CD4-positive, CD25-positive, alpha-beta regulatory T cell (primary cell): ENCODE data around the gene VENTX. TPM values are rescaled to one million over a fixed set of nuclear protein-coding genes. Genes with fewer than 3 reads are reported as not detected.

Experiments used
- ATAC-seq, 2 donors: fragments of 150-1000 bp; cut with Tn5 transposase; one replicate each; pipeline ENCODE4 v1.10.0; 2021; ENCODE audit warnings: low read depth in 2 of 2, moderate number of reproducible peaks in 2 of 2, moderate library complexity in 1 of 2
- DNase-seq, 3 donors: peaks; one replicate each; pipeline versions ENCODE4 v3.0.0 to v3.0.0-alpha.2; 2012 to 2022; ENCODE audit warnings: mixed read lengths in 1 of 3
- H3K27ac ChIP-seq: one replicate; pipeline ENCODE4 v1.7.0; 2013; ENCODE audit warnings: mild to moderate bottlenecking, low read length; ENCODE audit not compliant: insufficient read depth, poor library complexity, severe bottlenecking
- H3K27me3 ChIP-seq: one replicate; pipeline ENCODE4 v1.7.0; 2013; ENCODE audit warnings: low read length; ENCODE audit not compliant: control insufficient read depth, insufficient read depth
- H3K36me3 ChIP-seq: one replicate; pipeline ENCODE4 v1.7.0; 2013; ENCODE audit warnings: mild to moderate bottlenecking, low read length, moderate library complexity; ENCODE audit not compliant: control insufficient read depth, insufficient read depth
- H3K4me1 ChIP-seq: 2 replicates; pipeline ENCODE4 v1.7.0; 2013; ENCODE audit warnings: mild to moderate bottlenecking, low read length; ENCODE audit not compliant: insufficient read depth, control insufficient read depth, poor library complexity, severe bottlenecking
- H3K4me3 ChIP-seq: one replicate; pipeline ENCODE4 v1.7.0; 2013; ENCODE audit warnings: low read depth, mild to moderate bottlenecking, low read length, moderate library complexity
- H3K9me3 ChIP-seq, 2 experiments: 1 replicate in 1 of 2; 2 replicates in 1 of 2; pipeline ENCODE4 v1.7.0; 2013; ENCODE audit warnings: low read length in 2 of 2, mild to moderate bottlenecking in 1 of 2, moderate library complexity in 1 of 2; ENCODE audit not compliant: control insufficient read depth in 2 of 2
- H3K27ac Mint-ChIP-seq, 3 donors: one replicate each; pipeline ENCODE4 v1.8.0; 2020 to 2022; ENCODE audit warnings: mild to moderate bottlenecking in 3 of 3, mixed read lengths in 3 of 3, moderate library complexity in 2 of 3
- H3K27me3 Mint-ChIP-seq: one replicate; pipeline ENCODE4 v1.8.0; 2022; ENCODE audit warnings: mild to moderate bottlenecking, mixed read lengths
- H3K36me3 Mint-ChIP-seq: one replicate; pipeline ENCODE4 v1.8.0; 2020; ENCODE audit warnings: mixed read lengths
- H3K4me1 Mint-ChIP-seq, 4 donors: one replicate each; pipeline ENCODE4 v1.8.0; 2020 to 2022; ENCODE audit warnings: mixed read lengths in 4 of 4, mild to moderate bottlenecking in 1 of 4
- H3K4me3 Mint-ChIP-seq, 4 donors: one replicate each; pipeline ENCODE4 v1.8.0; 2020 to 2022; ENCODE audit warnings: mild to moderate bottlenecking in 4 of 4, mixed read lengths in 4 of 4, moderate library complexity in 3 of 4
- H3K9me3 Mint-ChIP-seq, 7 donors: one replicate each; pipeline ENCODE4 v1.8.0; 2020 to 2022; ENCODE audit warnings: mixed read lengths in 7 of 7, mild to moderate bottlenecking in 3 of 7, moderate library complexity in 2 of 7
- polyA plus RNA-seq, 4 donors: library from polyadenylated mRNA; unstranded; fragments of 300-500 nt; fragmentation: Illumina TruSeq; gene quantifications; one replicate each; pipeline ENCODE4 v1.2.3, GENCODE V29; 2021
- total RNA-seq: library from RNA; stranded (reverse); gene quantifications from one replicate; pipeline ENCODE4 v1.2.3, GENCODE V29; 2022

The VENTX gene
- total and polyA plus RNA-seq, 5 donors from 2014 or later = not detected

DNA sequence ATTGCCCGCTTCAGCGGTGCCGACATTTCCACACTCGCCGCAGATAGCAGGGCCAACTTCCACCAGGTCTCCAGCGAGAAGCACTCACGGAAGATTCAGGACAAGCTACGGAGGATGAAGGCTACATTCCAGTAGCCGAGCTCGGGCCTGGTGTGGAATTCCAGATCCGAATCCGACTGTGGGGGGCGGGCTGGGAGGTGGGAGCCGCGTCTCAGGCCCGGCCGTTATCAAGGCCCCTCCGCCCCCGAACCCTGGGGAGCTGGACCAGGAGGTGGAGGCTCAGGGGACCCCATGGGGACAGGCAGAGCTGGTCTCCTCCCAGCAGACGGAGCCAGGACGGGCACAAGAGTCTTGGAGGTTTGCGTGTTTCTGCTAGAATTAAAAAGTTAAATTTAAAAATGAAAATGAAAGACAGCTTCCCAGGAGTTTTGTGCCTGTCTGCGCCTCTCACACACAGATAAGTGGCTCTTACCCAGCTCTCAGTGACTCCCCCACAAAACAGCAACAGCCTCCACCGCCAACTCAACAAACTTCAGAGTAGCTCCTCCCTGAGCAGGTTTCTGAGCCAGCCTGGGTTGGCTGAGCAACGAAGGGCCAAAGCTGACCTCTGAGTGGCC is 12.8 kb upstream of the VENTX start:
- peaks cover 0 to 17% (median 7%) of the 10 kb centered on the region in 4 donors for H3K4me1 Mint-ChIP-seq
- no peaks in the 10 kb centered on the region for H3K36me3 ChIP-seq
- no peak overlapping the region for H3K4me3 Mint-ChIP-seq
- no peaks in the 10 kb centered on the region for H3K36me3 Mint-ChIP-seq
- H3K9me3 ChIP-seq = no peaks in the 10 kb centered on the region
- no peak overlapping the region for H3K27ac Mint-ChIP-seq
- H3K4me3 ChIP-seq = no peak overlapping the region
- peaks cover 26% of the 10 kb centered on the region for H3K27me3 Mint-ChIP-seq
- no peak for DNase-seq
- ATAC-seq = no peak
- no peaks in the 10 kb centered on the region for H3K4me1 ChIP-seq
- no peak overlapping the region for H3K27ac ChIP-seq
- no peaks in the 10 kb centered on the region for H3K9me3 Mint-ChIP-seq
- H3K27me3 ChIP-seq = peaks cover 8% of the 10 kb centered on the region

DNA sequence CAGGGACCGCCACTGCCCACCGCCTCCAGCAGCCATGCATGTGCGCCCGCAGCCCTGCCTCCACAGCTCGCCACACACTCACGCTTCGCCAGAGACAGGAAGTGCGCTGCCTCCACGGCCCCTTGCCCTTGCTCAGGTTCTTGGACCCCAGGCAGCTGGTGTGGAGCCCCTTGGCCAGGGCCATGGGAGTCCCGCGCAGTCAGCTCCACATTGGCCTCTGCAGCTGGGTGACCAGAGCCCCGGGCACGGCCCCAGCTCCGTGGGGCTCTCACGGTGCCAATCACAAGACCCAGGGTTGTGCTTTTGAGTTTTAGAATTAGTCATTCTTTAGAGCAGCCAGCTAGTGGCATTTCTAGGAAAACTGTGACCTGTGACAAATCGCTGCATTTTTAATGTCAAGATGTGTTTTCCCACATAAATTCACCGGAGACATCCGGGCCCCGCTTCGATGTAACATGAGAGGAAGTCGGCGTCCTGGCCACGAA is 11.9 kb upstream of the VENTX start:
- ATAC-seq (no peak), DNase-seq (peak in 1 of 3 donors; percentile 58)

DNA sequence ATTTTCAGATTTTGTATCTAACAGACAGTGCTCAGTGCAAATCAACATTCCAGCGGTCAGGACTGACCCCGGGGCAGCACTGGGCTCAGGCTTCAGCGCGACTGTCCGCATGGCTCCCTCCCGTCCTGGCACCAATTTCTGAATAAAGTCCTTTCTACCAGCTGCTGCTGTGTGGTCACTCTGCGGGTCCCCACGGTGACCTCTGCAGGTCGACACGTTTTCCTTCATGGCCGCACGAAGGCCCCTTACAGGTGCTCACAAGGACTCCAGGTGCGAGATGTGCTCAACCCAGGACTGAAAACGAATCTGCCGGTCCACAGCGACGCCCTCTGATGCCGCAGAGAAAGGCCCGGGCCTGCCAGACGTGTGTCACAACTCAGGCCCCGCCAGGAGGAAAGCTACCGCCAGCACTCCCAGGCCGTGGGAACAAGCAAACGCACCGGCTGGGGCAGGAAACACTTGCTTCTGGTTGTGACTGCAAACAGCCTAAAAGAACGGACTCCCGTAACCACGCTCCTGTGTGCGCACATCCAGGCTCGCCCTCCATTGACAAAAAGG is 11.3 kb upstream of the VENTX start:
- DNase-seq (peak in 1 of 3 donors; percentile 21), ATAC-seq (no peak)
- Mint-ChIP-seq H3K36me3 (no peaks in the 10 kb centered on the region), H3K27me3 (peaks cover 29% of the 10 kb centered on the region), H3K27ac (no peak overlapping the region), H3K4me1 (peaks cover 0 to 17% (median 7%) of the 10 kb centered on the region in 4 donors), H3K9me3 (no peaks in the 10 kb centered on the region), H3K4me3 (peak overlapping the region in 1 of 4 donors; percentile 5)
- no peaks in the 10 kb centered on the region for H3K9me3 ChIP-seq
- peaks cover 5% of the 10 kb centered on the region for H3K4me1 ChIP-seq
- H3K27me3 ChIP-seq = peaks cover 8% of the 10 kb centered on the region
- H3K36me3 ChIP-seq = no peaks in the 10 kb centered on the region
- H3K27ac ChIP-seq = no peak overlapping the region
- H3K4me3 ChIP-seq = no peak overlapping the region

More for the DNA sequence above, 11.9 kb upstream of the VENTX start:
- Mint-ChIP-seq H3K4me1 (peaks cover 0 to 17% (median 7%) of the 10 kb centered on the region in 4 donors), H3K9me3 (no peaks in the 10 kb centered on the region), H3K27ac (no peak overlapping the region), H3K27me3 (peaks cover 26% of the 10 kb centered on the region), H3K4me3 (no peak overlapping the region), H3K36me3 (no peaks in the 10 kb centered on the region)
- no peak overlapping the region for H3K4me3 ChIP-seq
- H3K4me1 ChIP-seq = peaks cover 5% of the 10 kb centered on the region
- no peak overlapping the region for H3K27ac ChIP-seq
- no peaks in the 10 kb centered on the region for H3K9me3 ChIP-seq
- H3K36me3 ChIP-seq = no peaks in the 10 kb centered on the region
- H3K27me3 ChIP-seq = peaks cover 8% of the 10 kb centered on the region

DNA sequence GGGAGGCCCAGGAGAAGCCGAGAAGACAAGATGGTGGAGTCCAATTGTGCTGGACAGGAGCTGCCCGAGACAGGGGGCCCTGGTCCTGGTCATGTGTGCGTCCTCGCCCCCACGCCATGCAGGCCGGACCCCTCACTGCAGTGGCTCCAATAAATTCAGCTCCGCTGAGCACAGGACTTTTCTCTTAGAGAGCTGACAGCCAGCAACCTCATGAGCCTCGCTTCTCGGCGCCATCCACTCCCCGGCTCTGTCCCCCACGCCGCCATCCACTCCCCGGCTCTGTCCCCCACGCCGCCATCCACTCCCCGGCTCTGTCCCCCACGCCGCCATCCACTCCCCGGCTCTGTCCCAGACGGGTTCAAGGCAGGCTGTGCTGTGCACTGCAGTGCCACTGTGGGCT is 10.4 kb upstream of the VENTX start:
- Histone ChIP-seq H3K36me3 (no peaks in the 10 kb centered on the region), H3K4me3 (no peak overlapping the region), H3K27me3 (peaks cover 8% of the 10 kb centered on the region), H3K4me1 (peaks cover 5% of the 10 kb centered on the region), H3K9me3 (no peaks in the 10 kb centered on the region), H3K27ac (no peak overlapping the region)
- Mint-ChIP-seq H3K4me1 (peaks cover 0 to 19% (median 7%) of the 10 kb centered on the region in 4 donors), H3K9me3 (no peaks in the 10 kb centered on the region), H3K27me3 (peaks cover 39% of the 10 kb centered on the region), H3K4me3 (no peak overlapping the region), H3K27ac (no peak overlapping the region), H3K36me3 (no peaks in the 10 kb centered on the region)
- DNase-seq (no peak), ATAC-seq (no peak)

DNA sequence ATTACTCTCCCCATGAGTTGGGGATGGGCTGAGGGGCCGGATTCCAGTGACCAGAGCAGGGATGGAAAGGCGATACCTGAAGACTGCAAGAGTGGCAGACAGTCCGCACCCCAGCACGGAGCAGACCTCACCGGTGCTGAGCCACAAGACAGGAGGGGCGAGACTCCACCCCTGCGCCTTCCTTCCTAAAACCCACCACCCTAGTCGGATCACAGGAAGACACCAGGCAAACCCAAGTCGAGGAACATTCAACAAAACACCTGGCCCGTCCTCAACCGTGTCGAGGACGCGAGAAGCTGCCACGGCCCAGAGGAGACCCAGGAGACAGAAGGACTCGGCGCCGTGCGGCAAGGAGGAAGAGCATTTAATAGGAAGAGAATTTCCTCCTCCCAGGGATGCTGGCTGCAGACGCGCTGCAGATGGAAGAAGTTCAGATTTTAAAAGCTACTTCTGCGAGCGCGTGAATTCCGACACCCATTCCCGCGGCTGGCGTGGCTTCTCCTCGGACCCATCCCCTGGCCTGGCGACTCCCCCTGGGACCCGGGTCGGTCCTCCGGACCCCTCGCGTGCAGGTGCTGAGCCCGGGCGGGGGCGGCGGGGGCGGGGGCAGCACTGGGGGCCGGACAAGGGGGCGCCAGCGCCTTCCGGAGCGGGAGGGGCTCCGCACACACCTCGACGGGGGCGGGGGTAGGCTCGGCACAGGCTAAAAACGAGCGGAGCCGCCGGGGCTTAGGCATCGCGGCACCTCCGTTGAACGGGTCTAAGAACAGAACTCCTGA is 8.2 kb upstream of the VENTX start:
- H3K4me3 Mint-ChIP-seq = peak overlapping the region in 2 of 4 donors; percentile 69 to 70
- peaks cover 0 to 19% (median 9%) of the 10 kb centered on the region in 4 donors for H3K4me1 Mint-ChIP-seq
- H3K27ac ChIP-seq = no peak overlapping the region
- H3K27ac Mint-ChIP-seq = no peak overlapping the region
- no peak for DNase-seq
- peaks cover 8% of the 10 kb centered on the region for H3K27me3 ChIP-seq
- H3K4me1 ChIP-seq = peaks cover 5% of the 10 kb centered on the region
- H3K4me3 ChIP-seq = no peak overlapping the region
- H3K27me3 Mint-ChIP-seq = peaks cover 61% of the 10 kb centered on the region
- no peaks in the 10 kb centered on the region for H3K9me3 Mint-ChIP-seq
- H3K36me3 Mint-ChIP-seq = no peaks in the 10 kb centered on the region
- no peak for ATAC-seq
- no peaks in the 10 kb centered on the region for H3K9me3 ChIP-seq
- H3K36me3 ChIP-seq = no peaks in the 10 kb centered on the region

DNA sequence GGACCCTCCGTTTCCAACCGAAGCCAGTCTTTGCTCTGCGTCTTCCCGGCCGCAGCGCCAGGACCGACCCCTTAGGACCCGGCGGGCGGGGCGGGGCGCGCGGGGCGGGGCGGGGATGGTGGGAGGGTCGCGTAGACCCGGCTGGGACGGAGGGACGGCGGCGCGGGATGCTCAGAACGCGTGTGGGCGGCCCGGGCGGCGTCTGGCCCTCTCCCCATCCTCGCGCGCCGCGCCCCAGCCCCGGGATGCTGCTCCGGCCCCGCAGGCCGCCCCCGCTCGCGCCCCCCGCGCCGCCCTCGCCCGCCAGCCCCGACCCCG is 7.7 kb upstream of the VENTX start, which contains the start of gene UTF1:
UTF1 (plus strand) TSS at position 174 of the 318 bp plus-strand sequence; CDS start at position 246, 72 bp downstream.
- no peaks in the 10 kb centered on the region for H3K36me3 ChIP-seq
- Mint-ChIP-seq H3K27me3 (peaks cover 63% of the 10 kb centered on the region), H3K4me3 (peak within 1 kb of the TSS in 2 of 4 donors; percentile 69 to 70), H3K9me3 (no peaks in the 10 kb centered on the region), H3K27ac (no peak within 1 kb of the TSS), H3K36me3 (no peaks in the 10 kb centered on the region), H3K4me1 (peaks cover 0 to 22% (median 9%) of the 10 kb centered on the region in 4 donors)
- no peak within 1 kb of the TSS for H3K27ac ChIP-seq
- peaks cover 5% of the 10 kb centered on the region for H3K4me1 ChIP-seq
- no peak for DNase-seq
- H3K9me3 ChIP-seq = no peaks in the 10 kb centered on the region
- H3K4me3 ChIP-seq = no peak within 1 kb of the TSS
- peaks cover 8% of the 10 kb centered on the region for H3K27me3 ChIP-seq
- ATAC-seq = no peak

DNA sequence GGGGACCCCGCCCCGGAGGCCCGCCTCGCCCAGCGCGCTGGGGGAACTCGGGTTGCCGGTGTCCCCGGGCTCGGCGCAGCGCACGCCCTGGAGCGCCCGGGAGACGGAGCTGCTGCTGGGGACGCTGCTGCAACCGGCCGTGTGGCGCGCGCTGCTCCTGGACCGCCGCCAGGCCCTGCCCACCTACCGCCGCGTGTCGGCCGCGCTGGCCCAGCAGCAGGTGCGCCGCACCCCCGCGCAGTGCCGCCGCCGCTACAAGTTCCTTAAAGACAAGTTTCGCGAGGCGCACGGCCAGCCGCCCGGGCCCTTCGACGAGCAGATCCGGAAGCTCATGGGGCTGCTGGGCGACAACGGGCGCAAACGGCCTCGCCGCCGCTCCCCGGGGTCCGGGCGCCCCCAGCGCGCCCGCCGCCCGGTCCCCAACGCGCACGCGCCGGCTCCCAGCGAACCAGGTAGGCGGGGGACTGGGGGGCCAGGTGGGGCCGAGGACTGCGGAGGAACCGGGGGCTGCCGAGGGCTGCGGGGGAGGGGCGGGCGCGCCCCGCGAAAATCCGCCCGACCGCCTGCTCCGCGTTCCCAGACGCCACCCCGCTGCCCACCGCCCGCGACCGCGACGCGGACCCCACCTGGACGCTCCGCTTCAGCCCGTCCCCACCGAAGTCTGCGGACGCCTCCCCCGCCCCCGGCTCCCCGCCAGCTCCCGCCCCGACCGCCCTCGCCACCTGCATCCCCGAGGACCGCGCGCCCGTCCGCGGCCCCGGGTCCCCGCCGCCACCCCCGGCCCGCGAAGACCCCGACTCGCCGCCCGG is 7.1 kb upstream of the VENTX start:
- no peak for ATAC-seq
- Mint-ChIP-seq H3K4me1 (peaks cover 0 to 24% (median 9%) of the 10 kb centered on the region in 4 donors), H3K36me3 (no peaks in the 10 kb centered on the region), H3K4me3 (no peak overlapping the region), H3K27ac (no peak overlapping the region), H3K9me3 (no peaks in the 10 kb centered on the region), H3K27me3 (peaks cover 66% of the 10 kb centered on the region)
- H3K9me3 ChIP-seq = no peaks in the 10 kb centered on the region
- peaks cover 8% of the 10 kb centered on the region for H3K27me3 ChIP-seq
- peak in 1 of 3 donors; percentile 35 for DNase-seq
- H3K36me3 ChIP-seq = no peaks in the 10 kb centered on the region
- H3K4me1 ChIP-seq = peaks cover 11% of the 10 kb centered on the region
- H3K4me3 ChIP-seq = no peak overlapping the region
- H3K27ac ChIP-seq = no peak overlapping the region
